GM23338 (cell line): ENCODE data around the gene RAB15. TPM values are rescaled to one million over a fixed set of nuclear protein-coding genes. Genes with fewer than 3 reads are reported as not detected.

Experiments used
- ATAC-seq: fragments of 200-7000 bp; cut with Tn5 transposase; 3 replicates; pipeline ENCODE4 v1.9.1; 2020
- DNase-seq: peaks from one replicate; pipeline ENCODE4 v3.0.0-alpha.2; 2015; ENCODE audit warnings: low spot score
- H2AFZ ChIP-seq: fragments of 200-600 bp; sonication (generic); 2 replicates; pipeline ENCODE4 v1.8.0; 2016; ENCODE audit warnings: antibody characterized with exemption, mild to moderate bottlenecking, moderate library complexity
- H3F3A ChIP-seq: fragments of 200-600 bp; sonication (generic); replicated peaks from 2 replicates; pipeline ENCODE4 v1.8.0; 2017; ENCODE audit warnings: antibody characterized with exemption, mixed run types, low read depth
- H3K27ac ChIP-seq: fragments of 200-600 bp; sonication (generic); 2 replicates; pipeline ENCODE4 v1.6.1; 2016; ENCODE audit warnings: low read depth
- H3K27me3 ChIP-seq: fragments of 200-600 bp; sonication (generic); 2 replicates; pipeline ENCODE4 v1.8.0; 2016; ENCODE audit warnings: mild to moderate bottlenecking, mixed run types, moderate library complexity; ENCODE audit not compliant: insufficient read depth
- H3K36me3 ChIP-seq: fragments of 200-600 bp; sonication (generic); 2 replicates; pipeline ENCODE4 v1.8.0; 2016; ENCODE audit warnings: mild to moderate bottlenecking; ENCODE audit not compliant: insufficient read depth
- H3K4me1 ChIP-seq: fragments of 200-600 bp; sonication (generic); 2 replicates; pipeline ENCODE4 v1.8.0; 2016; ENCODE audit warnings: mild to moderate bottlenecking, moderate library complexity; ENCODE audit not compliant: insufficient read depth
- H3K4me2 ChIP-seq: fragments of 200-600 bp; sonication (generic); 2 replicates; pipeline ENCODE4 v1.7.1; 2017; ENCODE audit warnings: mixed run types
- H3K4me3 ChIP-seq: fragments of 200-600 bp; sonication (generic); 2 replicates; pipeline ENCODE4 v1.6.1; 2016; ENCODE audit warnings: mixed run types
- H3K79me2 ChIP-seq: fragments of 200-600 bp; sonication (generic); replicated peaks from 2 replicates; pipeline ENCODE4 v1.8.0; 2017; ENCODE audit warnings: mild to moderate bottlenecking; ENCODE audit not compliant: insufficient read depth
- H3K9me2 ChIP-seq: fragments of 200-600 bp; sonication (generic); 2 replicates; pipeline ENCODE4 v1.8.0; 2017; ENCODE audit not compliant: insufficient read depth
- H4K20me1 ChIP-seq: fragments of 200-600 bp; sonication (generic); replicated peaks from 2 replicates; pipeline ENCODE4 v1.8.0; 2017; ENCODE audit warnings: mild to moderate bottlenecking; ENCODE audit not compliant: insufficient read depth
- H3K27ac Mint-ChIP-seq: 2 replicates; pipeline ENCODE4 v1.8.0; 2020; ENCODE audit warnings: inconsistent platforms, mild to moderate bottlenecking, moderate library complexity, mixed read lengths
- H3K27me3 Mint-ChIP-seq: 3 replicates; pipeline ENCODE4 v1.8.0; 2022; ENCODE audit warnings: low read depth, mild to moderate bottlenecking, moderate library complexity, mixed read lengths, inconsistent platforms; ENCODE audit not compliant: insufficient read depth, poor library complexity
- H3K36me3 Mint-ChIP-seq: 3 replicates; pipeline ENCODE4 v1.8.0; 2021; ENCODE audit warnings: low read depth, mild to moderate bottlenecking, inconsistent platforms, moderate library complexity, mixed read lengths
- H3K4me1 Mint-ChIP-seq: 3 replicates; pipeline ENCODE4 v1.8.0; 2020; ENCODE audit warnings: mild to moderate bottlenecking, inconsistent platforms, mixed read lengths
- H3K4me3 Mint-ChIP-seq: 3 replicates; pipeline ENCODE4 v1.8.0; 2021; ENCODE audit warnings: moderate library complexity, mild to moderate bottlenecking, inconsistent platforms, mixed read lengths
- H3K9me3 Mint-ChIP-seq: 3 replicates; pipeline ENCODE4 v1.8.0; 2020; ENCODE audit warnings: moderate library complexity, mild to moderate bottlenecking, inconsistent platforms, mixed read lengths
- CREB1 ChIP-seq: fragments of 250-450 bp; sonication (Bioruptor Pico); IDR thresholded peaks from 2 replicates; pipeline ENCODE4 v1.5.0; 2020; ENCODE audit warnings: low read depth, mild to moderate bottlenecking, moderate library complexity
- EZH2 ChIP-seq: fragments of 200-600 bp; sonication (generic); IDR thresholded peaks from one replicate; pipeline ENCODE4 v1.8.0; 2017; ENCODE audit warnings: antibody characterized with exemption, mild to moderate bottlenecking, low read depth; ENCODE audit not compliant: unreplicated experiment
- EZH2phosphoT487 ChIP-seq: fragments of 200-600 bp; sonication (generic); IDR thresholded peaks from one replicate; pipeline ENCODE4 v1.8.1; 2018; ENCODE audit warnings: antibody characterized with exemption; ENCODE audit not compliant: unreplicated experiment
- JUNB ChIP-seq: IDR thresholded peaks from one replicate; pipeline ENCODE4 v1.6.1; 2016; ENCODE audit warnings: antibody characterized with exemption; ENCODE audit not compliant: unreplicated experiment
- NANOG ChIP-seq: IDR thresholded peaks from 2 replicates; pipeline ENCODE4 v1.6.1; 2016; ENCODE audit warnings: antibody characterized with exemption, borderline replicate concordance
- POLR2AphosphoS5 ChIP-seq: IDR thresholded peaks from 2 replicates; pipeline ENCODE4 v1.6.1; 2016; ENCODE audit warnings: antibody characterized with exemption, low read depth
- STAT1 ChIP-seq: IDR thresholded peaks from one replicate; pipeline ENCODE4 v1.6.1; 2016; ENCODE audit warnings: antibody characterized with exemption; ENCODE audit not compliant: unreplicated experiment
- ZNF114 ChIP-seq: fragments of 250-450 bp; sonication (Bioruptor Pico); IDR thresholded peaks from 2 replicates; pipeline ENCODE4 v1.5.0; 2020; ENCODE audit warnings: mild to moderate bottlenecking, moderate library complexity
- ZNF331 ChIP-seq: fragments of 250-450 bp; sonication (Bioruptor Pico); IDR thresholded peaks from 2 replicates; pipeline ENCODE4 v1.5.0; 2020; ENCODE audit warnings: low read depth, mild to moderate bottlenecking, moderate library complexity
- polyA plus RNA-seq: library from polyadenylated mRNA; unstranded; fragments of >200 nt; fragmentation: Nextera tagmentation; extraction: Ambion mirVana; gene quantifications from 2 replicates; pipeline ENCODE4 v1.2.1, GENCODE V29; 2016
- total RNA-seq: library from RNA; depleted of rRNA; stranded (reverse); fragments of >200 nt; shearing (Covaris generic); gene quantifications from 2 replicates; pipeline ENCODE4 v1.2.3, GENCODE V29; 2014
- TF ChIP-seq, protein P1 (sequence below): IDR thresholded peaks from 2 replicates; pipeline ENCODE4 v1.6.1; 2016; ENCODE audit warnings: antibody characterized with exemption
- TF ChIP-seq, protein P2 (sequence below): IDR thresholded peaks from one replicate; pipeline ENCODE4 v1.6.1; 2018; ENCODE audit warnings: antibody characterized with exemption; ENCODE audit not compliant: unreplicated experiment
- TF ChIP-seq, protein P3 (sequence below), 2 experiments: fragments of 200-600 bp in 1 of 2; sonication (generic) in 1 of 2; conservative IDR thresholded peaks; 2 replicates each; pipeline versions ENCODE4 v1.5.1 to v1.6.1; 2016 to 2017; ENCODE audit warnings: antibody characterized with exemption in 2 of 2, low read depth in 2 of 2, mild to moderate bottlenecking in 2 of 2, moderate library complexity in 1 of 2
- TF ChIP-seq, protein P4 (sequence below): fragments of 250-450 bp; sonication (Bioruptor Pico); IDR thresholded peaks from 2 replicates; pipeline ENCODE4 v1.5.0; 2020; ENCODE audit warnings: mild to moderate bottlenecking, moderate library complexity

Gene RAB15
- total and polyA plus RNA-seq, 2 experiments from 2014 or later: 17.4 to 43.3 TPM

DNA sequence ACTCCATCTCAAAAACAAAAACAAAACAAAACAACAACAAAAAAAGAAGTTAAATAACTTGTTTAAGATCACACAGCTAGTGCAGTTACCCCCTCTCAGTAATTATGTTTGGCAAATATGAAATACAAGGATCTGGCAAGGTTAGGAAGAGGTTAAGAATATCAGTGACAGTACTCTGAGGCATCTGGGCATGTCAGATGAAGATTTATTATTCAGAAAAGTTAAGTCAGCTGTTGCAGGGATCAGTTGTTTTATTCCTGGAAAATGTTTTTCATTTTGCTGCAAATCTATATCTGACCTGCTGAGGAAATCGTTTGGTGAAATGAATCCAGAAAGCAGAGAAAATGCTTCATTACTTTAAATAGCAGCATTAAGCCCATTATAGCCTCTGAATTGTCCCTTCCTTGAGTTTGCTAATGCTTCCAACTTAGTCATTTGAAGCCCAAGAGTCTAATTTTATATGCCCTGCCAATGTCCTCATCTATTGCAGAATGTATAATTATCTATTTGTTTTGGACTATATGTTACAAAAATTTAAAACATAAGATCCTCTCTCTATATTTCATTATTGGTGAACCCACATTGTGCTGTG, 37.7 kb downstream of the RAB15 start:
- DNase-seq: no peak
- Mint-ChIP-seq H3K27ac (no peak overlapping the region), H3K4me1 (no peaks in the 10 kb centered on the region), H3K36me3 (peaks cover 9% of the 10 kb centered on the region; the same call in 2 of the 3 replicates), H3K27me3 (peaks cover 3% of the 10 kb centered on the region), H3K4me3 (no peak overlapping the region), H3K9me3 (no peaks in the 10 kb centered on the region)
- TF ChIP-seq POLR2AphosphoS5 (no peak), NANOG (no peak), EZH2phosphoT487 (no peak), EZH2 (no peak), ZNF114 (CRISPR knock-in tag) (no peak), STAT1 (no peak), JUNB (no peak), CREB1 (CRISPR knock-in tag) (no peak), ZNF331 (CRISPR knock-in tag) (no peak)
- TF ChIP-seq, protein P1, sequence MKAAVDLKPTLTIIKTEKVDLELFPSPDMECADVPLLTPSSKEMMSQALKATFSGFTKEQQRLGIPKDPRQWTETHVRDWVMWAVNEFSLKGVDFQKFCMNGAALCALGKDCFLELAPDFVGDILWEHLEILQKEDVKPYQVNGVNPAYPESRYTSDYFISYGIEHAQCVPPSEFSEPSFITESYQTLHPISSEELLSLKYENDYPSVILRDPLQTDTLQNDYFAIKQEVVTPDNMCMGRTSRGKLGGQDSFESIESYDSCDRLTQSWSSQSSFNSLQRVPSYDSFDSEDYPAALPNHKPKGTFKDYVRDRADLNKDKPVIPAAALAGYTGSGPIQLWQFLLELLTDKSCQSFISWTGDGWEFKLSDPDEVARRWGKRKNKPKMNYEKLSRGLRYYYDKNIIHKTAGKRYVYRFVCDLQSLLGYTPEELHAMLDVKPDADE: no peak
- TF ChIP-seq, protein P2, sequence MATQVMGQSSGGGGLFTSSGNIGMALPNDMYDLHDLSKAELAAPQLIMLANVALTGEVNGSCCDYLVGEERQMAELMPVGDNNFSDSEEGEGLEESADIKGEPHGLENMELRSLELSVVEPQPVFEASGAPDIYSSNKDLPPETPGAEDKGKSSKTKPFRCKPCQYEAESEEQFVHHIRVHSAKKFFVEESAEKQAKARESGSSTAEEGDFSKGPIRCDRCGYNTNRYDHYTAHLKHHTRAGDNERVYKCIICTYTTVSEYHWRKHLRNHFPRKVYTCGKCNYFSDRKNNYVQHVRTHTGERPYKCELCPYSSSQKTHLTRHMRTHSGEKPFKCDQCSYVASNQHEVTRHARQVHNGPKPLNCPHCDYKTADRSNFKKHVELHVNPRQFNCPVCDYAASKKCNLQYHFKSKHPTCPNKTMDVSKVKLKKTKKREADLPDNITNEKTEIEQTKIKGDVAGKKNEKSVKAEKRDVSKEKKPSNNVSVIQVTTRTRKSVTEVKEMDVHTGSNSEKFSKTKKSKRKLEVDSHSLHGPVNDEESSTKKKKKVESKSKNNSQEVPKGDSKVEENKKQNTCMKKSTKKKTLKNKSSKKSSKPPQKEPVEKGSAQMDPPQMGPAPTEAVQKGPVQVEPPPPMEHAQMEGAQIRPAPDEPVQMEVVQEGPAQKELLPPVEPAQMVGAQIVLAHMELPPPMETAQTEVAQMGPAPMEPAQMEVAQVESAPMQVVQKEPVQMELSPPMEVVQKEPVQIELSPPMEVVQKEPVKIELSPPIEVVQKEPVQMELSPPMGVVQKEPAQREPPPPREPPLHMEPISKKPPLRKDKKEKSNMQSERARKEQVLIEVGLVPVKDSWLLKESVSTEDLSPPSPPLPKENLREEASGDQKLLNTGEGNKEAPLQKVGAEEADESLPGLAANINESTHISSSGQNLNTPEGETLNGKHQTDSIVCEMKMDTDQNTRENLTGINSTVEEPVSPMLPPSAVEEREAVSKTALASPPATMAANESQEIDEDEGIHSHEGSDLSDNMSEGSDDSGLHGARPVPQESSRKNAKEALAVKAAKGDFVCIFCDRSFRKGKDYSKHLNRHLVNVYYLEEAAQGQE: no peak
- TF ChIP-seq, protein P3, sequence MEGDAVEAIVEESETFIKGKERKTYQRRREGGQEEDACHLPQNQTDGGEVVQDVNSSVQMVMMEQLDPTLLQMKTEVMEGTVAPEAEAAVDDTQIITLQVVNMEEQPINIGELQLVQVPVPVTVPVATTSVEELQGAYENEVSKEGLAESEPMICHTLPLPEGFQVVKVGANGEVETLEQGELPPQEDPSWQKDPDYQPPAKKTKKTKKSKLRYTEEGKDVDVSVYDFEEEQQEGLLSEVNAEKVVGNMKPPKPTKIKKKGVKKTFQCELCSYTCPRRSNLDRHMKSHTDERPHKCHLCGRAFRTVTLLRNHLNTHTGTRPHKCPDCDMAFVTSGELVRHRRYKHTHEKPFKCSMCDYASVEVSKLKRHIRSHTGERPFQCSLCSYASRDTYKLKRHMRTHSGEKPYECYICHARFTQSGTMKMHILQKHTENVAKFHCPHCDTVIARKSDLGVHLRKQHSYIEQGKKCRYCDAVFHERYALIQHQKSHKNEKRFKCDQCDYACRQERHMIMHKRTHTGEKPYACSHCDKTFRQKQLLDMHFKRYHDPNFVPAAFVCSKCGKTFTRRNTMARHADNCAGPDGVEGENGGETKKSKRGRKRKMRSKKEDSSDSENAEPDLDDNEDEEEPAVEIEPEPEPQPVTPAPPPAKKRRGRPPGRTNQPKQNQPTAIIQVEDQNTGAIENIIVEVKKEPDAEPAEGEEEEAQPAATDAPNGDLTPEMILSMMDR (conservative IDR thresholded peaks at IDR 0.05; ENCODE audit: low read depth in 2 of 2): no peak
- TF ChIP-seq, protein P4, sequence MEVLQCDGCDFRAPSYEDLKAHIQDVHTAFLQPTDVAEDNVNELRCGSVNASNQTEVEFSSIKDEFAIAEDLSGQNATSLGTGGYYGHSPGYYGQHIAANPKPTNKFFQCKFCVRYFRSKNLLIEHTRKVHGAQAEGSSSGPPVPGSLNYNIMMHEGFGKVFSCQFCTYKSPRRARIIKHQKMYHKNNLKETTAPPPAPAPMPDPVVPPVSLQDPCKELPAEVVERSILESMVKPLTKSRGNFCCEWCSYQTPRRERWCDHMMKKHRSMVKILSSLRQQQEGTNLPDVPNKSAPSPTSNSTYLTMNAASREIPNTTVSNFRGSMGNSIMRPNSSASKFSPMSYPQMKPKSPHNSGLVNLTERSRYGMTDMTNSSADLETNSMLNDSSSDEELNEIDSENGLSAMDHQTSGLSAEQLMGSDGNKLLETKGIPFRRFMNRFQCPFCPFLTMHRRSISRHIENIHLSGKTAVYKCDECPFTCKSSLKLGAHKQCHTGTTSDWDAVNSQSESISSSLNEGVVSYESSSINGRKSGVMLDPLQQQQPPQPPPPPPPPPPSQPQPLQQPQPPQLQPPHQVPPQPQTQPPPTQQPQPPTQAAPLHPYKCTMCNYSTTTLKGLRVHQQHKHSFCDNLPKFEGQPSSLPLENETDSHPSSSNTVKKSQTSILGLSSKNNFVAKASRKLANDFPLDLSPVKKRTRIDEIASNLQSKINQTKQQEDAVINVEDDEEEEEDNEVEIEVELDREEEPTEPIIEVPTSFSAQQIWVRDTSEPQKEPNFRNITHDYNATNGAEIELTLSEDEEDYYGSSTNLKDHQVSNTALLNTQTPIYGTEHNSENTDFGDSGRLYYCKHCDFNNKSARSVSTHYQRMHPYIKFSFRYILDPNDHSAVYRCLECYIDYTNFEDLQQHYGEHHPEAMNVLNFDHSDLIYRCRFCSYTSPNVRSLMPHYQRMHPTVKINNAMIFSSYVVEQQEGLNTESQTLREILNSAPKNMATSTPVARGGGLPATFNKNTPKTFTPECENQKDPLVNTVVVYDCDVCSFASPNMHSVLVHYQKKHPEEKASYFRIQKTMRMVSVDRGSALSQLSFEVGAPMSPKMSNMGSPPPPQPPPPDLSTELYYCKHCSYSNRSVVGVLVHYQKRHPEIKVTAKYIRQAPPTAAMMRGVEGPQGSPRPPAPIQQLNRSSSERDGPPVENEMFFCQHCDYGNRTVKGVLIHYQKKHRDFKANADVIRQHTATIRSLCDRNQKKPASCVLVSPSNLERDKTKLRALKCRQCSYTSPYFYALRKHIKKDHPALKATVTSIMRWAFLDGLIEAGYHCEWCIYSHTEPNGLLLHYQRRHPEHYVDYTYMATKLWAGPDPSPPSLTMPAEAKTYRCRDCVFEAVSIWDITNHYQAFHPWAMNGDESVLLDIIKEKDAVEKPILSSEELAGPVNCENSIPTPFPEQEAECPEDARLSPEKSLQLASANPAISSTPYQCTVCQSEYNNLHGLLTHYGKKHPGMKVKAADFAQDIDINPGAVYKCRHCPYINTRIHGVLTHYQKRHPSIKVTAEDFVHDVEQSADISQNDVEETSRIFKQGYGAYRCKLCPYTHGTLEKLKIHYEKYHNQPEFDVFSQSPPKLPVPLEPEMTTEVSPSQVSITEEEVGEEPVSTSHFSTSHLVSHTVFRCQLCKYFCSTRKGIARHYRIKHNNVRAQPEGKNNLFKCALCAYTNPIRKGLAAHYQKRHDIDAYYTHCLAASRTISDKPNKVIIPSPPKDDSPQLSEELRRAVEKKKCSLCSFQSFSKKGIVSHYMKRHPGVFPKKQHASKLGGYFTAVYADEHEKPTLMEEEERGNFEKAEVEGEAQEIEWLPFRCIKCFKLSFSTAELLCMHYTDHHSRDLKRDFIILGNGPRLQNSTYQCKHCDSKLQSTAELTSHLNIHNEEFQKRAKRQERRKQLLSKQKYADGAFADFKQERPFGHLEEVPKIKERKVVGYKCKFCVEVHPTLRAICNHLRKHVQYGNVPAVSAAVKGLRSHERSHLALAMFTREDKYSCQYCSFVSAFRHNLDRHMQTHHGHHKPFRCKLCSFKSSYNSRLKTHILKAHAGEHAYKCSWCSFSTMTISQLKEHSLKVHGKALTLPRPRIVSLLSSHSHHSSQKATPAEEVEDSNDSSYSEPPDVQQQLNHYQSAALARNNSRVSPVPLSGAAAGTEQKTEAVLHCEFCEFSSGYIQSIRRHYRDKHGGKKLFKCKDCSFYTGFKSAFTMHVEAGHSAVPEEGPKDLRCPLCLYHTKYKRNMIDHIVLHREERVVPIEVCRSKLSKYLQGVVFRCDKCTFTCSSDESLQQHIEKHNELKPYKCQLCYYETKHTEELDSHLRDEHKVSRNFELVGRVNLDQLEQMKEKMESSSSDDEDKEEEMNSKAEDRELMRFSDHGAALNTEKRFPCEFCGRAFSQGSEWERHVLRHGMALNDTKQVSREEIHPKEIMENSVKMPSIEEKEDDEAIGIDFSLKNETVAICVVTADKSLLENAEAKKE (CRISPR knock-in tag): no peak
- H4K20me1 ChIP-seq: peaks cover 4% of the 10 kb centered on the region; the same call in 1 of the 2 replicates
- H2AFZ ChIP-seq: no peak overlapping the region
- H3K27me3 ChIP-seq: no peaks in the 10 kb centered on the region
- peaks cover 19% of the 10 kb centered on the region for H3K36me3 ChIP-seq
- H3K4me1 ChIP-seq: no peaks in the 10 kb centered on the region
- H3K9me2 ChIP-seq: no peaks in the 10 kb centered on the region
- no peak overlapping the region for H3K4me2 ChIP-seq
- H3K79me2 ChIP-seq: no peaks in the 10 kb centered on the region
- H3K27ac ChIP-seq: no peak overlapping the region
- no peaks in the 10 kb centered on the region for H3F3A ChIP-seq
- H3K4me3 ChIP-seq: no peak overlapping the region
- no peak for ATAC-seq
